ENCODE results near the gene SUSD2.
"Not testable (repeated sequence)": the region's sequence is repeated elsewhere in the genome, so short reads cannot be mapped to it uniquely, and the experiment has no call there.

SUSD2 gene

GRCh38 chr22:24181088-24181995, at the start of gene SUSD2:
SUSD2 (plus strand) TSS chr22:24181487; CDS start chr22:24181520, 33 bp downstream.
- no peak for DNase-seq (ENCODE audit: low read depth, low spot score)

GRCh38 chr22:24133187-24133965, 47.9 kb upstream of the SUSD2 start:
- DNase-seq (ENCODE audit: low read depth, low spot score), result no peak

- peak; percentile 52 for DNase-seq (ENCODE audit: low read depth, low spot score)
Observed at GRCh38 chr22:24134090-24134846, 47.0 kb upstream of the SUSD2 start.

GRCh38 chr22:24136533-24136932, 44.8 kb upstream of the SUSD2 start:
- not testable (repeated sequence) for DNase-seq (ENCODE audit: low read depth, low spot score)

GRCh38 chr22:24137595-24137994, 43.7 kb upstream of the SUSD2 start:
- peak; percentile 81 for DNase-seq (ENCODE audit: low read depth, low spot score)

GRCh38 chr22:24138649-24139420, 42.5 kb upstream of the SUSD2 start:
- no peak for DNase-seq (ENCODE audit: low read depth, low spot score)

- DNase-seq (ENCODE audit: low read depth, low spot score), result no peak
Observed at GRCh38 chr22:24140357-24140756, 40.9 kb upstream of the SUSD2 start.

GRCh38 chr22:24141586-24141985, 39.7 kb upstream of the SUSD2 start:
- no peak for DNase-seq (ENCODE audit: low read depth, low spot score)

- DNase-seq (ENCODE audit: low read depth, low spot score), result no peak
Observed at GRCh38 chr22:24142241-24142640, 39.0 kb upstream of the SUSD2 start.

- no peak for DNase-seq (ENCODE audit: low read depth, low spot score)
Observed at GRCh38 chr22:24142831-24143230, 38.5 kb upstream of the SUSD2 start.

GRCh38 chr22:24144056-24144777, 37.1 kb upstream of the SUSD2 start:
- DNase-seq (ENCODE audit: low read depth, low spot score), result no peak

- DNase-seq (ENCODE audit: low read depth, low spot score), result no peak
Observed at GRCh38 chr22:24144778-24145085, 36.6 kb upstream of the SUSD2 start.

GRCh38 chr22:24145446-24146193, 35.7 kb upstream of the SUSD2 start:
- DNase-seq (ENCODE audit: low read depth, low spot score), result no peak

GRCh38 chr22:24146194-24146616, 35.1 kb upstream of the SUSD2 start:
- peak; percentile 40 for DNase-seq (ENCODE audit: low read depth, low spot score)

GRCh38 chr22:24146791-24147353, 34.4 kb upstream of the SUSD2 start:
- DNase-seq (ENCODE audit: low read depth, low spot score), result peak; percentile 94

GRCh38 chr22:24147666-24148065, 33.6 kb upstream of the SUSD2 start:
- DNase-seq (ENCODE audit: low read depth, low spot score), result no peak

- no peak for DNase-seq (ENCODE audit: low read depth, low spot score)
Observed at GRCh38 chr22:24148266-24149197, 32.8 kb upstream of the SUSD2 start.

GRCh38 chr22:24149198-24149590, 32.1 kb upstream of the SUSD2 start:
- no peak for DNase-seq (ENCODE audit: low read depth, low spot score)

Measured in astrocyte of the hippocampus (primary cell).